ENCODE data around the gene PADI4.

The PADI4 gene

DNA sequence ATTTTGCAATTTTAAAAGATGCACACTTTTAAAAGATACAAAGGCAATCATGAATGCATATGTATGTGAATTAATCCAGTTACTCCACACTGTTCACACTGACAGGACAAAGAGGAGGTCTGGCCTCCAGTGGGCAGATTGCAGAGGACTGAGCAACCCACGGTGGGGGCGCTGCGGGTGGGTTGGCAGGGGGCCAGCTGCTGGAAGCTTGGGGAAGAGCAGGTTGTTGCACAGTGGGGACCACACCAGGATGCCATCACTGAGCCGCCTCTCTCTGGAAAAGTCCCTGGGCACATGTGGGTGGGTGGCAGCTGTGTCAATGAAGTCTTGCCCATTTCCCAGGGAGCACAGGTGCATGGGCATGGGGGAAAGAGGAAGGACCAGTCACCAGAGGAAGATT lies 12.7 kb upstream of the PADI4 start:
- no peaks in the 10 kb centered on the region for H3K9me3 ChIP-seq (ENCODE audit: control insufficient read depth, insufficient read depth, low read length)
- no peak overlapping the region for H3K9ac ChIP-seq (ENCODE audit: low read depth, low read length)
- no peaks in the 10 kb centered on the region for H3K36me3 ChIP-seq (ENCODE audit: insufficient read depth, low read length)
- no peaks in the 10 kb centered on the region for H3K4me1 ChIP-seq (ENCODE audit: insufficient read depth, low read length)

GRCh38 chr1:17296086-17296485 lies 11.9 kb upstream of the PADI4 start:
- Histone ChIP-seq H3K4me1 (ENCODE audit: insufficient read depth, low read length) (no peaks in the 10 kb centered on the region), H3K9ac (ENCODE audit: low read depth, low read length) (no peak overlapping the region), H3K36me3 (ENCODE audit: insufficient read depth, low read length) (no peaks in the 10 kb centered on the region)

GRCh38 chr1:17297991-17298390 lies 10.0 kb upstream of the PADI4 start:
- Histone ChIP-seq H3K9me3 (ENCODE audit: control insufficient read depth, insufficient read depth, low read length) (peaks cover 11% of the 10 kb centered on the region; the same call in 1 of the 2 replicates), H3K36me3 (ENCODE audit: insufficient read depth, low read length) (no peaks in the 10 kb centered on the region), H3K9ac (ENCODE audit: low read depth, low read length) (no peak overlapping the region), H3K4me1 (ENCODE audit: insufficient read depth, low read length) (no peaks in the 10 kb centered on the region)

More at GRCh38 chr1:17296086-17296485, 11.9 kb upstream of the PADI4 start:
- H3K9me3 ChIP-seq (ENCODE audit: control insufficient read depth, insufficient read depth, low read length): peaks cover 5% of the 10 kb centered on the region; the same call in 1 of the 2 replicates

DNA sequence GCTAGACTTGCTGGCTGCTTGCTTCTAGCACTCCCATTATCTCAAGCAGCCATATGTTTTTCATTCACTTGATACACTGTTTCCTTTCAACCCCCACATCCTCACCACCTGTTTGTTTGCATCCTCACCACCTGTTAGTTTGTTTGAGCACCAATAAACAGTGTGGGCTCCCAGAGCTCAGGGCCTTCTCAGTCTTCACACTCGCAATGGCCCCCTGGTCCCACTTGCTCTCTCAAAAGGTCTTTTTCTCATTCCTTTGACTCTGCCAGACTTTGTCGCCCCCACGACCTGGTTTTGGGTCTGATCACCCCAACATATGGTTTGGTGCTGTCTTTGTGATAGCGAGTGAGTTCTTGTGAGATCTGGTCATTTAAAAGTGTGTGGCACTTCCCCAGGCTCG lies 6.2 kb upstream of the PADI4 start:
- Histone ChIP-seq H3K4me1 (ENCODE audit: insufficient read depth, low read length) (peaks cover 9% of the 10 kb centered on the region), H3K36me3 (ENCODE audit: insufficient read depth, low read length) (no peaks in the 10 kb centered on the region), H3K9ac (ENCODE audit: low read depth, low read length) (no peak overlapping the region), H3K9me3 (ENCODE audit: control insufficient read depth, insufficient read depth, low read length) (peaks cover 11% of the 10 kb centered on the region; the same call in 1 of the 2 replicates)

DNA sequence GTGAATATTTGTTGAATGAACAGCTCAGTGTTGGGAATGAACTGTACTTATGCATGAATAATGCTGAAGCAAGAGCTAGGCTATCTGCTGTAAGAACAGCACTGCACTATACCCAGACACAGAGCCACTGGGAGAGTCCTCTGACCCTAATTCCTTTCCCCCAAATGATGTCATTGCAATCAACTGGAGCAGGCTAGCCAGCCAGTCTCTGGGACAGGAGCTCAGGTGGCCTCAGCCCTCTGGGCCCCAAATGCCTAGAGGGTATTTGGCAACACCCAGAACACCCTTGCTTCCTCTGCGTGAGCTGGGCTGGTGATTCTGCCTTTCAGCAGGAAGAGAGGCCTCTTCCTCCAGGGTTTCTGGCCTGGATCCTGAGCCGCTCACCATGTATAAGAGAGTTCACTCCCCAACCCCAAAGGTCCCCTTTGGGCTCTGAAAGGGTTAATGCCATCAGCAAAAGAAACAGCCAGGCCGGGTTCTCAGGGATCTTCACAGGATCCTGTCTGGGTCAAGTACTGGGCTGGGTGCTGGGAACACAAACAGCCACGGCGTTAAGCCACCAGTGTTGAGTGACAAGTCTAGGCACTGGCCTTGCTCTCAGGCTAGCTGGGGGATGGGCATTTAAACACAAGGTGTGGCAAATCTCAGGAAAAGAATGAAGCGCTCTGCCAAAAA lies 3.7 kb upstream of the PADI4 start:
- H3K9me3 ChIP-seq (ENCODE audit: control insufficient read depth, insufficient read depth, low read length): peaks cover 11% of the 10 kb centered on the region; the same call in 1 of the 2 replicates
- H3K4me1 ChIP-seq (ENCODE audit: insufficient read depth, low read length): peaks cover 15% of the 10 kb centered on the region
- no peaks in the 10 kb centered on the region for H3K36me3 ChIP-seq (ENCODE audit: insufficient read depth, low read length)
- H3K9ac ChIP-seq (ENCODE audit: low read depth, low read length): no peak overlapping the region

- Histone ChIP-seq H3K9ac (ENCODE audit: low read depth, low read length) (no peak overlapping the region), H3K4me1 (ENCODE audit: insufficient read depth, low read length) (peaks cover 17% of the 10 kb centered on the region), H3K9me3 (ENCODE audit: control insufficient read depth, insufficient read depth, low read length) (peaks cover 11% of the 10 kb centered on the region; the same call in 1 of the 2 replicates), H3K36me3 (ENCODE audit: insufficient read depth, low read length) (no peaks in the 10 kb centered on the region)
Measured at GRCh38 chr1:17304826-17305175, 3.2 kb upstream of the PADI4 start.

DNA sequence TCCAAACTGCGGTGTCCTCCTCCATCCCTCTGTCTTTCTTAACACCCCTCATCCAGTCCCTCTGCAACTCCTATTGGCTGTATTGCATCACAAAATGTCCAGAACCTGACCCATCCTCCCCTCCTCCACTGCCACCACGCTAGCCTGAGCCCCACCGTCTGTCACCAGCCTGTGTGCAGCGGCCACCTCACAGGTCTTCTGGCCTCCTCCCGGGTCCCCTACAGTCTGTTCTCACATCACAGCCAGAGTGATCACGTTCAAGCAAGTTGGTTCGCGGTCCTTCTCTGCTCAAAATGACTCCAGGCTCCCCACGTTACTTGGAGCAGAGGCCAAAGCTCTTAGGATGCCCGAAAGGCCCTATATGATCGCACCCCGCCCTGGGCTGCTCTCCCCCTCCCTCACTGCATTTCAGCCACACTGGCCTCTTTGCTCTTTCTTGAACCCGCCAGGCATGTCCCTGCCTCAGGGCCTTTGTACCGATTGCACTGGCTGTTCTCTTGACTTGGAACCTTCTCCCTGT lies 2.4 kb upstream of the PADI4 start:
- H3K4me1 ChIP-seq (ENCODE audit: insufficient read depth, low read length): peaks cover 21% of the 10 kb centered on the region
- H3K36me3 ChIP-seq (ENCODE audit: insufficient read depth, low read length): no peaks in the 10 kb centered on the region
- no peak overlapping the region for H3K9ac ChIP-seq (ENCODE audit: low read depth, low read length)
- H3K9me3 ChIP-seq (ENCODE audit: control insufficient read depth, insufficient read depth, low read length): peaks cover 10% of the 10 kb centered on the region; the same call in 1 of the 2 replicates

DNA sequence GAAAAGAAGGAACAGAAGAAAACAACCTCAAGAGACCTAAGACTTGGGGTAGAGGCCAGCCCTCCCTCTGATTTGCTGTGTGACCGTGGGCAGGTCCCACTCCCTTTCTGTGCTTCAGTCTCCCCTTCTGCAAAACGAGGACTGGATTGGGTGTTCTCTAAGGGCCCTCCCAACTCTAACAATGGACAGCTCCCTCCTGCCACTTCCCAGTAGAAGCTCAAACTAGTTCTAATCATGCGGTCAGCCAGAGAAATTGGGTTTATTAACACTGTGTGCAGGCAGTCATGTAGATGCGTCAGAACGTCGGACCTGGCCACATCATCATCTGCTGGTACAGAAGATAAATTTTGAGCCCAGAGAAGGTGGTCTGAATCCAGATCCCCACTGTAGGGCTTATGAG lies 1.6 kb upstream of the PADI4 start:
- Histone ChIP-seq H3K9ac (ENCODE audit: low read depth, low read length) (no peak overlapping the region), H3K36me3 (ENCODE audit: insufficient read depth, low read length) (no peaks in the 10 kb centered on the region), H3K9me3 (ENCODE audit: control insufficient read depth, insufficient read depth, low read length) (peaks cover 5% of the 10 kb centered on the region; the same call in 1 of the 2 replicates), H3K4me1 (ENCODE audit: insufficient read depth, low read length) (peaks cover 21% of the 10 kb centered on the region)

- Histone ChIP-seq H3K4me1 (ENCODE audit: insufficient read depth, low read length) (peaks cover 21% of the 10 kb centered on the region), H3K9me3 (ENCODE audit: control insufficient read depth, insufficient read depth, low read length) (peaks cover 5% of the 10 kb centered on the region; the same call in 1 of the 2 replicates), H3K9ac (ENCODE audit: low read depth, low read length) (no peak overlapping the region), H3K36me3 (ENCODE audit: insufficient read depth, low read length) (no peaks in the 10 kb centered on the region)
Measured at GRCh38 chr1:17306921-17307320, 1.1 kb upstream of the PADI4 start.

- Histone ChIP-seq H3K9ac (ENCODE audit: low read depth, low read length) (no peak overlapping the region), H3K9me3 (ENCODE audit: control insufficient read depth, insufficient read depth, low read length) (peaks cover 4% of the 10 kb centered on the region; the same call in 1 of the 2 replicates), H3K36me3 (ENCODE audit: insufficient read depth, low read length) (no peaks in the 10 kb centered on the region), H3K4me1 (ENCODE audit: insufficient read depth, low read length) (peaks cover 21% of the 10 kb centered on the region)
Measured at GRCh38 chr1:17307329-17307728, 668 bp upstream of the PADI4 start.

DNA sequence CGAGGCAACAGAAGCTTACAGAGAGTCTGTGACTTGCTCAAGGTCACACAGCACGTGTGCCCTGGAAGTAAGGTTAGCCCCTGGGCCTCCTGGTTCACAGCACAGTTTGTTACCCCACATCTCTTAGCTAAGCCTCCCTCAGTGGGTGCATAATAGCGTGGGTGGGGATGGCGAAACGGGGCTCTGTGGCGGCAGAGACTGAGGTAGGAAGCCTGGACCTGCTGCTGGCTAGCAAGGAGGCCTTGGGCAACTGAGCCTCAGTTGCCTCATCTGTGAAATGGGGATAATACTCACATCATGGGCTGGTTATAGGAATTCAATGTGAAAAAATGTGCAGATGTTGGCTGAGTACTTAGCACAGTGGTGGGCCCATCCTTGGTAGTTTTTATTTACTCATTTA lies 596 bp downstream of the PADI4 start:
- Histone ChIP-seq H3K4me1 (ENCODE audit: insufficient read depth, low read length) (peaks cover 21% of the 10 kb centered on the region), H3K9me3 (ENCODE audit: control insufficient read depth, insufficient read depth, low read length) (no peaks in the 10 kb centered on the region), H3K36me3 (ENCODE audit: insufficient read depth, low read length) (no peaks in the 10 kb centered on the region), H3K9ac (ENCODE audit: low read depth, low read length) (no peak overlapping the region)

- no peaks in the 10 kb centered on the region for H3K36me3 ChIP-seq (ENCODE audit: insufficient read depth, low read length)
- H3K9ac ChIP-seq (ENCODE audit: low read depth, low read length): no peak overlapping the region
- peaks cover 17% of the 10 kb centered on the region for H3K4me1 ChIP-seq (ENCODE audit: insufficient read depth, low read length)
- no peaks in the 10 kb centered on the region for H3K9me3 ChIP-seq (ENCODE audit: control insufficient read depth, insufficient read depth, low read length)
Measured at GRCh38 chr1:17309426-17310067, 1.6 kb downstream of the PADI4 start.

DNA sequence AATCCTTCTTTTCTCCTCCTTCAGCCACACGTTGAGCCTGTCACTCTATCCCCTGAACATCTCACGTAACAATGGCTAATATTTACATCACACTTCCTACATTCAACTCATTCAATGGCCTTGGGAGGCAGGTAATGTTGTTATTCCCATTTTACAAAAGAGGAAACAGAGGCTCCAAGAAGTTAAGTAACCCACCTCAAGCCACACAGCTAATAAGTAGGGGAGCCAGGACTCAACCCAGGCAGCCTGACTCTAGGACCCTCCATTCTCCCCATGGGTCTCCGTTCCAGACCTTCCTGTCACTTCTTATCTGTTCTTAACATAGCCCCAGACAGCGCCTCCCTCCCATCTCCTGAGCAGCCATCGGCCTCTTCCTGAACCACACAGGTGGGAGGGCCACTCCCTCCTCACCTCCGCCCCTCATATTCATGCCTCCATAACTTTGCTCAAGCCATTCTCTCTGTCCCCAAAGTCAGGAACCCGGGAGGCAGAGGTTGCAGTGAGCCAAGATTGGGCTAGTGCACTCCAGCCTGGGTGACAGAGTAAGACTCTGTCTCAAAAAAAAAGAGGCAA lies 2.2 kb downstream of the PADI4 start:
- Histone ChIP-seq H3K4me1 (ENCODE audit: insufficient read depth, low read length) (peaks cover 14% of the 10 kb centered on the region; the same call in 1 of the 2 replicates), H3K36me3 (ENCODE audit: insufficient read depth, low read length) (no peaks in the 10 kb centered on the region), H3K9me3 (ENCODE audit: control insufficient read depth, insufficient read depth, low read length) (no peaks in the 10 kb centered on the region), H3K9ac (ENCODE audit: low read depth, low read length) (no peak overlapping the region)

GRCh38 chr1:17313530-17314309 lies 5.7 kb downstream of the PADI4 start:
- Histone ChIP-seq H3K36me3 (ENCODE audit: insufficient read depth, low read length) (no peaks in the 10 kb centered on the region), H3K9ac (ENCODE audit: low read depth, low read length) (no peak overlapping the region), H3K9me3 (ENCODE audit: control insufficient read depth, insufficient read depth, low read length) (no peaks in the 10 kb centered on the region), H3K4me1 (ENCODE audit: insufficient read depth, low read length) (peaks cover 13% of the 10 kb centered on the region; the same call in 1 of the 2 replicates)
